Measurements from ENCODE around the gene PRPSAP1.
A peak's percentile ranks its signal among the peaks of the same experiment; 100 is the strongest.
"Not testable (repeated sequence)": the region's sequence is repeated elsewhere in the genome, so short reads cannot be mapped to it uniquely, and the experiment has no call there.

The PRPSAP1 gene

DNA sequence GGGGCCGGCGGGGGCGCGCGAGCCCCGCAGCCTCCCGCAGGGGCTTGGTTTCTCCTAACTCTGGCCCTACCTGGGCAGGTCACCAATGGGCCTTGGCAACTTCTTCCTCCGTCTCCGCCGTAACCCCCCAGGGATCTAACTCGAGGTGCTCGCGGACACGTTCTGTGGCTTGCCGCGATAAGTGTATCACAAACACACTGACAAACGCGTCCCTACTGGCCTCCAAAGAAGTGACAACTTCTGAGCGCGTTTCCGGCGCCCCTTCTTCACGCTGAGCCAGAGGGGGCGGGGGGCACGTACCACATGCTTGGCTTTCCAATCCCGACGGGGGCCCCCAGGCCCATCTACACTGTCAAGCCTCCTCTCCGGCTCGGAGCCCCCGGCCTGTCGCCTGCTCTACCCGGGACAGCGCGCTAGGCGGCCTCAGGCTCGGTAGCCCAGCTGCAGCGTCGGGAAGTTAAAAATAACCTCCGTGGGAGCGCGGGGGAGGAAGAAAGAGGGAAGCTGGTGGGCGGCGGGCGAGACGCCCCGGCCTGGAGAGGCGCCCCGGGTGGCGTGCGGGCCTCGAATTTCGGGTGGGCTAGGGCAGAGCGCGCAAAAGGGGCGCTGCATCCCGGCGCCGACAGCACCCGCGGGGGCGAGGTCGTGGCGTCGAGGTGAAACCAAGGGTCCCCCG lies 30.0 kb upstream of the PRPSAP1 start:
- peak; percentile 80 for DNase-seq

DNA sequence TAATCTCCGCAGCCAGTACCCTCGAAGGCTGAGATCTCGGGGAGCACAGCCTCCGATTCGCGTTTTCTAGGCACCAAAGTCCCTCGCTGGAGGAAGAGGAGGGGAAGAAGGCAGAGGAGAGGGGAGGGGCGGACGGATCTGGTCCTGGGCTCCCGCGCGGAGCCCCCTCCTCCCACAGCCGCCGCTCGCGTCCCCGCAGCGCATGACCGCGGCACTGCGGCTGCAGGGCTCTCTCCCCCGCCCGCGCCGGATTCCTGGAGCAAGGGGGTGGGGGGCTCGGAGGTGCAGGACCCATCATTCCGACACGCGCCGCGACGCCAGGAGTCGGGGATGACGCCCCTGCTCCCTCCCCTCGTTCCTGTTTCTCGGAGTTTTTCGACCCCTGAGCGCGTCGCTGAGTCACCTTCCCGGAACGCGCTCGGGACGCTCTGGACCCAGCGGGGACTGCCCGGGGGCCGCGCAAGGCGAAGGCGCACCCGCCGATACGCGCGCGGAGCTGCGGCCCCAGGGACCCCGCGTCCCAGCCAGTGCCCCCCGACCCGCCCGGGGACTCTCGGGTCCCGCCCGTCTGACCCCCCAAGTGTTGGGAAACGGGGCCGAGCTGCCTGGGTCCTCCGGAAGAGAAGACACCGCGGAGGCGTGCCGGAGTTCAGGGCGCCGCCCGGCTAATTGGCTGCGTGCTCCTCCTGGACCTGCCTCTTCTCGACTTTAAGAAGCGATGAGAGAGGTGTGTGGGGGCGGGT lies 29.3 kb upstream of the PRPSAP1 start:
- peak; percentile 85 for DNase-seq

DNA sequence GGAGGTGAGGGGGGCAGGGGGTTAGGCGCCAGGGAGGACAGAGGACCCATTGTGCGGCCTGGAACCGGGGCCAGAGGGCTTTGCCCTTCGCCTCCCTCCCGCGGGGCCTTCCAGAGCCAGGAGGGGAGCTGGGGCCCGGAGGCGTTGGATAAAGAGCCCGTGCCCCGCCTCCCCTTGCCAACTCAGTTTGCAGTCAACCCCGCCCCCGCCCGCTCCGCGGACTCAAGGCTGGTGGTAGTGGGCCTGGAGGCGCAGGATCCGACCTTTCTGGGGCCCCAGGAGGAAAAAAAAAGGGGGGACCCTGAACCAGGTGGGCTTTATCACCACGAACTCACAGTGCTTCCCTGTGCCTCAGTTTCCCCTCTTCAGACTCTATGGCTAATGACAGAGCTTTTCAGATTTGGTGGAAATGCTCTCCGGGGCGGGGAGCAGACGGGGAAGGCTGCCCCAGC lies 28.7 kb upstream of the PRPSAP1 start:
- DNase-seq: peak; percentile 70

DNA sequence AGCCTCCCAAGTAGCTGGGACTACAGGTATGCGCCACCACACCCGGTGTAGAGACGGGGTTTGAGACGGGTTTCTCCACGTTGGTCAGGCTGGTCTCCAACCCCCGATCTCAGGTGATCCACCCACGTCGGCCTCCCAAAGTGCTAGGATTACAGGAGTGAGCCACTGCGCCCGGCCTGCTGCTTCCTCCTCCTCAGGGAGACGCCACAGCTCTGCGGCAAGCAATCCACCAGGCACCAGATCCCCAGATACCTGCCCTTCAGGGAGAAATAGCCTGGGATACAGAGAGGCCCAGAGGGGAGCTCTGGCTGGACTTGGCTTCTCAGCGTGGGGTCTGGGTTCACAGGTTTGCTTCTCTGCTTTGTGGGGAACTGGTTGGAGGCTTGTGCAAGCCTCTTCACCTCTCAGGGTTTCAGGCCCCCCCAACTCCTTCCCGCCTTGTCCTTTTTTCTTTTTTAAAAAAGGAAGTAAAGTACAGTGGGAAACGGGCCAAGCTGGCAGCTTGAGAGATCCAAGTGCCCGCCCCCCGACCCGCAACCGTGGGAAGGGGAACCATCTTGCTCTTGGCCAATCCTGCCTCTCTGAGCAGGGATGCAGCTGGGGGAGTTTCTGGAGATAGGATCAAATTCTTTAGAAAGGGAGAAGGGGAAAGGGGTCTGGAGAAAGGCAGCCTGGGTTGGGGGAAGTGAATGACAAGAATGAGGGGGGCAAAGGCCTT lies 28.1 kb upstream of the PRPSAP1 start:
- DNase-seq: peak; percentile 77

DNA sequence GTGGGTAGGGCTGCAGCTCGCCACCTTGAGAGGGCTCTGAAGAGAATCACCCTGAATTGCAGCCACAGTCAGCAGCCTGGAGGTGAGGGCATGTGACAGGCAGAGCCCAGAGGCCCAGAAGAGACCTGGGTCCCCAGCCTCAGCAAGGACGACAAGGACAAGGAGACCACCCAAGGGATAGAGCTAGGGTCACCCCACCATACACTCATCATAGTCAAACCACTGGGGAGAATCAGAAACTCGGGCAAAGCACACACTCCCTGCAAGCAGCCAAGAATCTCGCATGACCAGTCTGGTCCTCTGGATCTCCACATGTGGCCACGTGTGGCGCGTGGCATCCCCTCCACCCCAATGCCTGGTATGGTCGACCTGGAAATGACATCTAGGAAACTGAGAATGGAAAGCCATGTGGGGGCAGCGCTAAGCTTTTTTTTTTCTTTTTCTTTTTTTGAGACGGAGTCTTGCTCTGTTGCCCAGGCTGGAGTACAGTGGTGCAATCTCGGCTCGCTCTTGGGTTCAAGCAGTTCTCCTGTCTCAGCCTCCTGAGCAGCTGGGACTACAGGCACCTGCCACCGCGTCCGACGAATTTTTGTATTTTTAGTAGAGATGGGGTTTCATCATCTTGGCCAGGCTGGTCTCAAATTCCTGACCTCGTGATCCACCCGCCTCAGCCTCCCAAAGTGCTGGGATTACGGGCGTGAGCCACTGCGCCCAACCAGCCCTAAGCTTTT lies 26.1 kb upstream of the PRPSAP1 start:
- DNase-seq: no peak

DNA sequence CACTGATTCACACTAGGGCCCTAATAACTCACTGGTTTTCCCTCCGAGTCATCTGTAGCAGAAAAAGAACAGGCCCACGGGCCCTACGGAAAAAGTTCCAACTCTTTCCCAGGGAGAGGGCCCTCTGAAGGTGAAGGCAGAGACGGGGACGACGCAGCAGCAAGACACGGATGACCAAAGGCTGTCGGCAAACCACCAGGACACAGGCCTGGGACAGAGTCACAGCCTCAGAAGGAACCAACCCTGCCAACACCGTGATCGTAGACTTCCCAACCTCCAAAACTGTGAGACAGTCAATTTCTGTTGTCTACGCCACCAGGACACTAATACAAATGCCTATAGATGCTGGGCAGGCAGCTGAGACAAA lies 25.5 kb upstream of the PRPSAP1 start:
- no peak for DNase-seq

DNA sequence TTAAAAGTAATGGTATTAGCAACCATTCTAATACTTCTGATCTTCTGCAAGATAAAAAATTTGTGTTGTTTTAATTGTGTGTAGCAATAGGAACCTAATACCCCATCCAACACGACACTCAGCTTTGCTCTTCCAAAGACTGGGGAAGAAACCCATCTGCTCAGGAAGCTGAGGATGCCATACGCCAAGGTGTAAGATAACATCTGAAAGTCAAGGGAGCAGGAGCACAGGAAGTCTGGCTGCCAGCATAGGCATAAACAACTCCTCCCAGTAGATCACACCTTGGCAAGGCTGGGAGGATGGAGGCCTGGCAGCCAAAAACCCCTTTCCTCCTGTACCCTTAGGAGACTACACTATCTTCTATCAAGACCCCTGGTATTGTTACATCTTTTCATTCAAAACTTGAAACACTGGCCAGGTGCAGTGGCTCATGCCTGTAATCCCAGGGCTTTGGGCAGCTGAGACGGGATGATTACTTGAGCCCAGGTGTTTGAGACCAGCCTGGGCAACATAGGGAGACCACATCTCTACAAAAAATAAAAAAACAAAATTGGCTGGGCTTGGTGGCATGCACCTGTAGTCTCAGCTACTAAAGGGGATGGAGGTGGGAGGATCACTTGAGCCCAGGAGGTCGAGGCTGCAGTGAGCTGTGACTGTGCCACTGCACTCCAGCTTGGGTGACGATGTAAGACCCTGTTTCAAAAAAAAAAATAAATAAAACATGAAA lies 25.0 kb upstream of the PRPSAP1 start:
- no peak for DNase-seq

DNA sequence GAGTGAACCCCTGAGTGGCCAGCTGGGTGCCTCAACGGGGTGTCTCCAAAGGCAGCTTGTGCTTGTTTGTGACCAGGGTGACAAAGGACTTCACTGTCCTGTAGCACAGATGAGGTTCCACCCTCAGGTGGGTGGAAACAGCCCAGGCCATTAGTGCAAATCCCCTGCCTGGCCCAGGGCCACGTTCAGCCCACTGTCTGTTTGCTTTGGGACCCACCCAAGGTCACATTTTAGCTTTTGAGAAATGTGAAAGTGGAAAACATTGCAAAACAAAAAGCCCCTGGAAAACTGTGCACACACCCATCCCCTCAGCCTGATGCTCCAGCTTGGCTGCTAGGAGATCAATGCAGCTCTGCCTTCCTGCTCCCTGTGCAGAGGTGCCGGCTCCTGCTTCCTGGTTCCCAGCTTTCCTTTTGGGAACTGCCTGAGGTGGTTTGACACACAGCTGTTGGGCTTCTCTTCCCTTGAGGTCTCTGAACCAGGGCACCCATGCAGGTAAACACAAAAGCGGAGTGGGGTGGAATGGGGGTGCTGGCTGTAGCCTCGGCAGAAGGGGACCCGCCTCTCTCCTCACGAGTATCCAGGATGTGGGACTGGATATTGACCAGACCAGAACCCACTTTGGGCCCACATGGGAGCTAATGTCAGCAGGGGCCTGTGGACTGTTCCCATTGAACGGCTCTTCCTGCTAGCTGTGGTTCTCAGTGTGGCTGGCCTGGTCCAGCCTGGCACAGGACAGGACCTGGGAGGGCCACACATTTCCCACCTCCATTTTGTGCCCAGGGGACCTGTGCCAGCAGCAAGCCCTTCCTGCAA lies 22.8 kb upstream of the PRPSAP1 start:
- no peak for DNase-seq

DNA sequence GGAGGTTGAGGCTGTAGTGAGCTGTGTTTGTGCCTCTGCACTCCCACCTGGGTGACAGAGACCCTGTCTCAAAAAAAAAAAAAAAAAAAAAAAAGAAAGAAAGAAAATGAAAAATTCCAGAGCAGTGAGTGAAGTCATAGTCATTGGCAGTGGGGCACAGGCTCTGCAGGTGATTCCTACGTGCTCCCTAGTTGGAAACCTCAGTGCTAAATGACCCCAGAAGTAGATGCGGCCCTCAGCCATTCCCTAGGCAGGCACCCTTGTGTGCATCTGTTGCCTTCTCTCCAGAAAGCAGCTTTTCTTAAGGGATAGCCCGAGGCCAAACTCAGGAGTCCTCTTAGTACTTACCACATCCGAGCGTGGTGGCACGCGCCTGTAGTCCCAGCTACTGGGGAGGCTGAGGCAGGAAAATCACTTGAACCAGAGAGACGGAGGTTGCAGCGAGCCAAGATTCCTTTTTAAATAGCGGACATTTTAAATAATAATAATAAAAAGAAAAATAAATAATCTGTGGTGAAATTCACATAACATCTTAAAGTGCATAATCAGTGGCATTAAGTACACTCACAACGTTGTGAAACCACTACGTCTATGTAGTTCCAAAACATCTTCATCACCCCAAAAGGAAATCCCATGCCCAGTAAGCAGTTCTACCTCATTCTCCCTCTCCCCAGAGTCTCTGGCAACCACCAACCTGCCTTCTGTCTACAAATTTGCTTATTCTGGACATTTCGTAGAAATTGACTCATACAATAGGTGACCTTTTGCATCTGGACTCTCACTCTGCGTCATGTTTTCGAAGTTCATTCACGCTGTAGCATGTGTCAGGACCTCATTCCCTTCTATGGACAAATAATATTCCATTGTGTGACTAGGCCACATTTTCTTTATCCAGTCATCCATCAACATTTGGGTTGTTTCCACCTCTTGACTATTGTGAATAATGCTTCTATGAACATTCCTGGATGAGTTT lies 18.2 kb upstream of the PRPSAP1 start:
- no peak for DNase-seq

DNA sequence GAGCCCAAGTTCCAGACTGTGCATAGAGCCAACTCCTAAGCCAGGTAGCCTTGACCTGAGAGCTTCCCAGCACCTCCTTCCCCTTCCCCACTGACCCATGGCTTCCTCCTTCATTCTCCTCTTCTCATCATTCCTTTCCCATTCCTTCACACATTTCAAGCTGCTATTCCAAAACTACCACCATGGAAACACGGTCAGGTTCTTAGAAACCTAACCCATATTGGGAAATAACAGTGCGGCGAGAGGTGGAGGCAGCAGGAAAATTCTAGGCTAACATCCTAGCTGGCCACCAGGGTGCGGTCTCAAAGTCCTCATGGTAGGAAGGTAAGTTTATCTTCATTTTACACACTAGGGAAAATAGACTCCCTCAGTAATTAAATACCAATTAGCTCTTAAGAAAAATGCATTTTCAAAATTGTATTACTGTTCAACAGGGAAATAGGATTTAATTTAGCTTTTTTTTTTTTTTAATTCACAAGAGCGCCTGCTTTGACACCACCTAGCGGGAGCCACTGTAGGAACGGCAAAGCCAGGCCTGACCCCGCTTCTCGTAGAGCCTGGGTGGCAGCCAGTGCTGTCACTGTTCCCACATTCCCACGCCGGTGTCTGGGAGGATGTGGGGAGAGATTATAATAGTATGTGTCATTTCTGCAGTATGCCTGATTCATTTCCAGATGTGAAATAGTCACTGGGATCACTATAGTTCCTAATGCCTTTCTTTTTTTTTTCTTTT lies 16.7 kb upstream of the PRPSAP1 start:
- no peak for DNase-seq

DNA sequence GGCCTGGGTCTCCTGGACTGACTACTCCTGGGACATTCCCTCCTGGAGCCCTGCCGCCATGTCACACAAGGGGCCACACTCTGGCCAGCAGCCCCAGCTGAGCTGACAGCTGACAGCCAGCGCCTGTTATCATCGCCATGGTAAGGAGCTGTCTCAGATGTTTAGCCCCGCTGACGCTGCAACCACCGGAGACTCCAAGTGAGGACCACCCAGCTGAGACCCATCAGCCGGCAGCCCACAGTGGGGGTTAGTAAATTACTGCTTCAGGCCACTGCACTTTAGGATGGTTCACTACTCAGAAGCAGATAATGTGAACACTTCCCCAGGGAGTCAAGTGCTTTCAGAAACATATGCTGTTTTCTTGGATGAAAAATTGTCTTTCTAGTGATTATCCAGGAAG lies 16.1 kb upstream of the PRPSAP1 start:
- no peak for DNase-seq

DNA sequence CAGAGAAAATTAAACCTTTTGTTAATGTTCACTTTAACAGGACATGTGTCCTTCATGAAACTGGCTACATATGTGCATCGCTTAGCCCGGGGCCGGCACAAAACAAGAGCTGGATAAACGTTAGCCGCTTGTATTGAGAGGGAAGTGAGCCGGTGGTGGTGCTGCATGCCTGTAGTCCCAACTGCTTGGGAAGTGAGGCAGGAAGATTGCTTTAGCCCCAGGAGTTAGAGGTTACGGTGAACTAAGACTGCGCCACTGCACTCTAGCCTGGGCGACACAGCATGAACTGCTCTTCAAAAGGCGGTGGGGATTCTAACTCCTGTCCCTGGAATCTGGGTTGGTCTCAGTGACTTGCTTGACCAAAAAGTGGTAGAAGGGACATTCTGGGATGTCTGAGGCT lies 15.7 kb upstream of the PRPSAP1 start:
- no peak for DNase-seq

DNA sequence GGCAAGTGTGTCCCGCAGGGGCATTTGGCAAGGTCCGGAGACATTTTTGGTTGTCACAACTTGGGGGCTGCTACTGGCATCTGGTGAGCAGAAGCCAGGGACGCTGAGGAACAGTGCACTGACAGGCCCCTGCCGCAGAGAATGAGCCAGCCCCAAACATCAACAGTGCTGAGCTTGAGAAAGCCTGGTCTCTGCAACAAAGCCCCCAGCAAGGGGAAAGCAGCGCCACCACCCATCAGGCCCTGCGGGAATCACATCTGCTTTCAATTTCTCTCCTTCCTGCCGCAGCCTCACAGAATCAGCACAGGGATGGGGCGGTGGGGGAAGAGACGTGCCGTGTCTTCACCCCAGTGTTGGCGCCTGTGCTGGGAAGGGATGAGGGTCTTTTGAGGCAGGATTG lies 14.8 kb upstream of the PRPSAP1 start:
- no peak for DNase-seq

DNA sequence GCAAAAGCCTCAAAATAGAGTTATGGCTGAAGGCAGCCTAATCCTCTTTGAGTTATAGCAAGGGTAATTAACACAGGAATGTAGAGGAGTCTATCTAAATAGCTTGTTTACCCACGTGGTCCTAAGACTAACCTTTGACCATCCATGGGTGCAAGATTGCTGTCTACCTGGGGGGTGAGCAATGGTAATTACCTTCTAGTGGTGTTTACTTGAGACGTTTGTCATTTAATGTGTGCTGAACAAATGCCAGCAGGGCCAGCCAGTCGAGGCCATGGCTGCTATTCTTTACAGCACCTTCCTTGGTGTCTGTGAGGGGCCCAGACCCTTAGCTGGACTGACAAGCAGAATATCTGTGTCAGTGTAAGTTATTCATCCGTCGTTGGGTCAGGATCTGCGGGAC lies 13.9 kb upstream of the PRPSAP1 start:
- DNase-seq: no peak

DNA sequence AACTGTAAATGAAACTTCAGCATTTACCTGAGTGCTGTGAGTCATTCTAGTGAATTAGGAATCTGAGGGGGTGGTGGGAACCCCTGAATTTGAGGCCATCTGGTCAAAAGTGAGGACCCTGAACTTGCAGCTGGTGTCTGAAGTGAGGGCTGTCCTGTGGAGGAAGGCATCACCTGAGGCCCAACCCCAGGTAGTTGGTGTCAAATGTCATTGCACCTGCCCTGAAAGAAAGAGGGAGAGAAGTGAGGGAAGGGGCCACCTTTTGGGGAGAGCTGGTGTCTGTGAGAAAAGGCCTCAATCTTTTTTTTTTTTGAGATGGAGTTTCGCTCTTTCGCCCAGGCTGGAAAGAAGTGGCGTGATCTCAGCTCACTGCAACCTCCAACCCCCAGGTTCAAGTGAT lies 12.5 kb upstream of the PRPSAP1 start:
- DNase-seq: no peak

DNA sequence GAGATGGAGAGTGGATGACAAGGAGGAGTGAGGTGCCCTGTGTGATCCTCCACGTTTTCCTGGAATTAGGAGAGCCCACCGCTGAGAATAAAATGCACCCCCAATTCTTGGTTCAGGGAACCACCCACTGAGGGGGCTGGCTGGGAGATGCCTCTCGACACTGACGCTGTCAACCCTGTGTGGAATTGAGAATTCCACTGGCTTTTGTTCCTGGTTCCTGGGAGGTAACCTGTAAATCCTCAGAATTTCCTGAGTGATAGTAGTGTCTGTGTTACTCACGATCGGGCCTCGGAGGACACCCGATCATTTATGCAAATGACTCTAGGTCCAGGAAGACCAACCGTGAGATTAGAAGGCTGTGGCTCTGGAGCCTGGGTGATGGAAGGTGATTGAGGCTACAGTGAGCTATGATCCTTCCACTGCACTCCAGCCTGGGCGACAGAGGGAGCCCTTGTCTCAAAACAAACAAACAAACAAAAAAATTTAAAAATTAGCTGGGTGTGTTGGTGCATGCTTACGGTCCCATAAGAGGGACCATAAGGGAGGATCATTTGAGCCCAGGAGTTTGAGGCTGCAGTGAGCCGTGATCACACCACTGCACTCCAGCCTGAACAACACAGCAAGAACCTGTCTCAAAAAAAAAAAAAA lies 11.7 kb upstream of the PRPSAP1 start:
- no peak for DNase-seq

DNA sequence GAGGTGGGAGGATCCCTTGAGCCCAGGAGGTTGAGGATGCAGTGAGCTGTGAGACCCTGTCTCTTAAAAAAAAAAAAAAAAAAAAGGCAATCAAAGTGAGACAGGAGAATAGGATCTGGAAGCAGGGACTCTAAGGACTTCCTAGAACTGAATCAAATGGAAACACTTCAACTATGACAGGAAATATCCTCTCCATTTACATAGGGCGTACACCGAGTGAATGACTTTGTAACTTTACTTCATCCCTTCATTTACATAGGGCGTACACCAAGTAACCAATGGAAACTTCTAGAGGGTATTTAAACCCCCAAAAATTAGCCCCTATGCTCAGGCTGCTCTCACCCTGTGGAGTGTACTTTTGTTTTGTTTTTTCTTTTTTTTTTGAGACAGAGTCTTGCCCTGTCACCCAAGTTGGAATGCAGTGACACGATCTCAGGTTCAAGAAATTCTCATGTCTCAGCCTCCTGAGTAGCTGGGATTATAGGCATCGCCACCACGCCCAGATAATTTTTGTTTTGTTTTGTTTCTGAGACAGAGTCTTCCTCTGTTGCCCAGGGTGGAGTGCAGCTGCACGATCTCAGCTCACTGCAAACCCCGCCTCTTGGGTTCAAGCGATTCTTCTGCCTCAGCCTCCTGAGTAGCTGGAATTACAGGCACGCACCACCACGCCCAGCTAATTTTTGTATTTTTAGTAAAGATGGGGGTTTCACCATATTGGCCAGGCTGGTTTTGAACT lies 9.6 kb upstream of the PRPSAP1 start:
- DNase-seq: no peak

DNA sequence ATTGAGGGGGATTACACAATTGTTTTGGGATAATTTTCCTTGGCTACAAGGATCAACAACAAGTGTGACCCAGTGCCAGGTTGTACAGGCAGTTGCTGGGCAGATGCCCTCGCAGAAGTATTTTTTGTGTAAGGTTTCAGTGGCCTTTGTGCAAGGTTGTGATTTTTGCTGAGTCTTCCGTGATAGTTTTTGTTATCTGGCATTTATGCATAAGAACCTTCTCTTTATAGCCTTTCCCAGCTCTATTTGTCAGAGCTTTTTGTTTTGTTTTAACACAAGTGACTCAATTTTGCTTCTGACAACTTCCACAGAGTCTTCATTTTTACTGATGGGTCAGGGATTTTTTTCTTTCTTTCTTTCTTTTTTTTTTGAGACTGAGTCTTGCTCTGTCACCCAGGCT lies 6.7 kb upstream of the PRPSAP1 start:
- no peak for DNase-seq

DNA sequence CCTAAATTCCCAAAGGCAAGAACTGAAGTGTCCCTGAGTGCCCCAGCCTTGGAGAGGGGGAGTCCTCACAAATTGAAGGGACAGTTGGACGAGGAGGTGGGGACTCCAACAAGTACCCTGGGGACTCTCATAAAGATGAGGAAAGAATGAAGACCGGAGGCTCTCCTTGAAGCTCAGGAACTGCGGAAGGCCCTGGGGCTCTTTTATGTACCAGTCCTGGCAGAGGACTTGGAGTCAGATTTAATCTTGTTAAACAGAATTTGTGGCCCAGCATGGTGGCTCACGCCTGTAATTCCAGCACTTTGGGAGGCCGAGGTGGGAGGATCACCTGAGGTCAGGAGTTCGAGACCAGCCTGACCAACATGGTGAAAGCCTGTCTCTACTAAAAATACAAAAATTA lies 6.1 kb upstream of the PRPSAP1 start:
- DNase-seq: not testable (repeated sequence)
